HG02798 (cell line): ENCODE data around the gene ADORA1.

Experiments used
- ATAC-seq: cut with Tn5 transposase; IDR thresholded peaks from one replicate; pipeline ENCODE4 v1.9.1; 2021; ENCODE audit warnings: mild to moderate bottlenecking; ENCODE audit not compliant: unreplicated experiment, poor library complexity

The ADORA1 gene

GRCh38 chr1:203120325-203121153 is 7.0 kb upstream of the ADORA1 start:
- ATAC-seq = no peak

- ATAC-seq = no peak
Measured at GRCh38 chr1:203121186-203122015, 6.1 kb upstream of the ADORA1 start.

- ATAC-seq = no peak
Measured at GRCh38 chr1:203122159-203122558, 5.4 kb upstream of the ADORA1 start.

GRCh38 chr1:203124011-203124410 is 3.5 kb upstream of the ADORA1 start:
- ATAC-seq = no peak

GRCh38 chr1:203124546-203125317 is 2.8 kb upstream of the ADORA1 start:
- no peak for ATAC-seq

- no peak for ATAC-seq
Measured at GRCh38 chr1:203126151-203126865, 1.2 kb upstream of the ADORA1 start.

GRCh38 chr1:203126866-203127665 is 460 bp upstream of the ADORA1 start:
- ATAC-seq = no peak

- ATAC-seq = no peak
Measured at GRCh38 chr1:203128431-203128715, 847 bp downstream of the ADORA1 start.

- ATAC-seq = no peak
Measured at GRCh38 chr1:203128716-203129500, 1.4 kb downstream of the ADORA1 start.

- no peak for ATAC-seq
Measured at GRCh38 chr1:203129501-203130231, 2.1 kb downstream of the ADORA1 start.

- ATAC-seq = no peak
Measured at GRCh38 chr1:203130358-203130985, 2.9 kb downstream of the ADORA1 start.

- no peak for ATAC-seq
Measured at GRCh38 chr1:203131548-203132200, 4.1 kb downstream of the ADORA1 start.

GRCh38 chr1:203133970-203134725 is 6.6 kb downstream of the ADORA1 start:
- no peak for ATAC-seq

GRCh38 chr1:203135636-203136305 is 8.2 kb downstream of the ADORA1 start:
- ATAC-seq = no peak

GRCh38 chr1:203136409-203137042 is 9.0 kb downstream of the ADORA1 start:
- no peak for ATAC-seq
